Posterior cingulate gyrus (tissue), 11 donors: ENCODE results near the gene TIMM13.
"Not testable (repeated sequence)": the region's sequence is repeated elsewhere in the genome, so short reads cannot be mapped to it uniquely, and the experiment has no call there.

Source experiments
- DNase-seq, 10 donors: peaks; one replicate each; pipeline versions ENCODE4 v3.0.0 to v3.0.0-alpha.2; 2020 to 2021; ENCODE audit warnings: mixed read lengths in 3 of 10
- intact Hi-C: fragments of 100-400 bp; cut with DNase I; formaldehyde crosslinking; loops from one replicate; pipeline ENCODE4 v1.15.1; 2023

TIMM13 gene

GRCh38 chr19:2416321-2417097 is 10.9 kb downstream of the TIMM13 start:
- intact Hi-C loops = no loop called here
- DNase-seq = no peak

- intact Hi-C loops = no loop called here
- DNase-seq = no peak
Measured at GRCh38 chr19:2415973-2416319, 11.4 kb downstream of the TIMM13 start.

- intact Hi-C loops = no loop called here
Measured at GRCh38 chr19:2415281-2415972, 12.0 kb downstream of the TIMM13 start.

GRCh38 chr19:2413629-2414028 is 13.8 kb downstream of the TIMM13 start:
- intact Hi-C loops = no loop called here
- no peak for DNase-seq

More at GRCh38 chr19:2415281-2415972, 12.0 kb downstream of the TIMM13 start:
- peak in 1 of 10 donors; percentile 77 for DNase-seq

GRCh38 chr19:2413159-2413558 is 14.2 kb downstream of the TIMM13 start:
- DNase-seq = no peak
- intact Hi-C loops = no loop called here

GRCh38 chr19:2412449-2412848 is 14.9 kb downstream of the TIMM13 start:
- DNase-seq = no peak
- intact Hi-C loops = no loop called here

GRCh38 chr19:2411709-2412108 is 15.7 kb downstream of the TIMM13 start:
- no peak for DNase-seq
- intact Hi-C loops = no loop called here

- no peak for DNase-seq
Measured at GRCh38 chr19:2410023-2410422, 17.4 kb downstream of the TIMM13 start.

GRCh38 chr19:2409352-2409912 is 18.0 kb downstream of the TIMM13 start:
- intact Hi-C loops = no loop called here
- DNase-seq = no peak

More at GRCh38 chr19:2410023-2410422, 17.4 kb downstream of the TIMM13 start:
- intact Hi-C loops = no loop called here

GRCh38 chr19:2408247-2408646 is 19.1 kb downstream of the TIMM13 start:
- intact Hi-C loops = no loop called here

GRCh38 chr19:2399582-2399981 is 27.8 kb downstream of the TIMM13 start:
- intact Hi-C loops = no loop called here
- no peak for DNase-seq

More at GRCh38 chr19:2408247-2408646, 19.1 kb downstream of the TIMM13 start:
- DNase-seq = no peak

GRCh38 chr19:2398735-2399305 is 28.6 kb downstream of the TIMM13 start:
- intact Hi-C loops = no loop called here
- no peak for DNase-seq

- intact Hi-C loops, DNase-seq: not testable (repeated sequence)
Measured at GRCh38 chr19:2397173-2397572, 30.2 kb downstream of the TIMM13 start.

GRCh38 chr19:2395293-2395829 is 32.0 kb downstream of the TIMM13 start:
- intact Hi-C loops, DNase-seq: not testable (repeated sequence)

- intact Hi-C loops = loop anchor here (5.0 kb wide), 1 partner anchor 62 kb away; no protein-coding TSS in a partner anchor
- DNase-seq = no peak
Measured at GRCh38 chr19:2394442-2395292, 32.7 kb downstream of the TIMM13 start.

- no peak for DNase-seq
Measured at GRCh38 chr19:2394054-2394441, 33.3 kb downstream of the TIMM13 start.

GRCh38 chr19:2392899-2393298 is 34.5 kb downstream of the TIMM13 start:
- not testable (repeated sequence) for DNase-seq
- intact Hi-C loops = loop anchor here (5.0 kb wide), 1 partner anchor 61 kb away; no protein-coding TSS in a partner anchor

More at GRCh38 chr19:2394054-2394441, 33.3 kb downstream of the TIMM13 start:
- intact Hi-C loops = loop anchor here (5.0 kb wide), 1 partner anchor 62 kb away; no protein-coding TSS in a partner anchor

- intact Hi-C loops = loop anchor here (5.0 kb wide), 1 partner anchor 60 kb away; no protein-coding TSS in a partner anchor
- no peak for DNase-seq
Measured at GRCh38 chr19:2392366-2392765, 35.0 kb downstream of the TIMM13 start.

GRCh38 chr19:2391118-2391725 is 36.2 kb downstream of the TIMM13 start:
- peak in 4 of 10 donors; percentile 20 to 47 (median 36) for DNase-seq
- intact Hi-C loops = loop anchor here (1.0 to 5.0 kb wide), 2 partner anchors 59 to 116 kb away; no protein-coding TSS in a partner anchor
